DMS114 treated with DMSO at 0.1 percent for 48 hours (cell line): ENCODE results near the gene CCL5.

Source experiments
- DNase-seq: peaks from one replicate; lab custom pipeline; 2025; ENCODE audit not compliant: unreplicated experiment; lab: John Stamatoyannopoulos, UW

CCL5 gene

GRCh38 chr17:35868737-35869136 lies 11.4 kb downstream of the CCL5 start, which contains the start of gene HEATR9:
Gene HEATR9, minus strand, starts transcription at chr17:35868891. Its CDS starts 149 bp downstream, at chr17:35868742.
- no peak for DNase-seq

- DNase-seq = no peak
These were observed 12.6 kb downstream of the CCL5 start for GRCh38 chr17:35867574-35867973.

GRCh38 chr17:35866341-35866950 lies 13.7 kb downstream of the CCL5 start:
- no peak for DNase-seq

GRCh38 chr17:35865412-35866340 lies 14.5 kb downstream of the CCL5 start:
- no peak for DNase-seq

- no peak for DNase-seq
These were observed 15.3 kb downstream of the CCL5 start for GRCh38 chr17:35864853-35865252.

- no peak for DNase-seq
These were observed 23.6 kb downstream of the CCL5 start for GRCh38 chr17:35856603-35857002.

- no peak for DNase-seq
These were observed 24.2 kb downstream of the CCL5 start for GRCh38 chr17:35855965-35856364.

- peak; percentile 55 for DNase-seq
These were observed 30.5 kb downstream of the CCL5 start for GRCh38 chr17:35849469-35850348.

GRCh38 chr17:35847633-35848373 lies 32.4 kb downstream of the CCL5 start:
- no peak for DNase-seq

- DNase-seq = no peak
These were observed 33.2 kb downstream of the CCL5 start for GRCh38 chr17:35847006-35847405.

- no peak for DNase-seq
These were observed 33.9 kb downstream of the CCL5 start for GRCh38 chr17:35846055-35846809.

GRCh38 chr17:35844547-35844946 lies 35.6 kb downstream of the CCL5 start:
- DNase-seq = no peak

GRCh38 chr17:35843698-35844097 lies 36.5 kb downstream of the CCL5 start:
- no peak for DNase-seq

GRCh38 chr17:35842239-35842638 lies 37.9 kb downstream of the CCL5 start:
- no peak for DNase-seq

GRCh38 chr17:35841505-35841904 lies 38.7 kb downstream of the CCL5 start:
- DNase-seq = no peak

- DNase-seq = no peak
These were observed 39.1 kb downstream of the CCL5 start for GRCh38 chr17:35841101-35841500.

GRCh38 chr17:35825206-35825605 lies 55.0 kb downstream of the CCL5 start:
- no peak for DNase-seq
